HepG2 (cell line): ENCODE measurements around the gene C16orf82. TPM values are rescaled to one million over a fixed set of nuclear protein-coding genes. Genes with fewer than 3 reads are reported as not detected.

ENCODE experiments used
- ATAC-seq: fragments of 200-7000 bp; cut with Tn5 transposase; 3 replicates; pipeline ENCODE4 v1.9.1; 2020; ENCODE audit warnings: mild to moderate bottlenecking, moderate library complexity
- BruUV-seq: library from RNA; stranded (reverse); fragments of 400-500 nt; replicated peaks from 2 replicates; lab custom pipeline; 2021; lab: Mats Ljungman, UMichigan
- CTCF ChIA-PET: fragments of 300-600 bp; formaldehyde crosslinking; extraction: SDS; loops from one replicate; lab custom pipeline; 2021; ENCODE audit warnings: low total read pairs, inconsistent platforms, low intra/inter-chr PET ratio; lab: Yijun Ruan, JAX
- POLR2A ChIA-PET: fragments of 350-600 bp; sonication (Branson Sonifier 250); formaldehyde crosslinking; loops from one replicate; lab custom pipeline; 2020; ENCODE audit warnings: antibody characterized with exemption, inconsistent platforms; lab: Yijun Ruan, JAX
- DNase-seq: peaks from one replicate; pipeline ENCODE4 v3.0.0-alpha.2; 2015; ENCODE audit warnings: low spot score
- FAIRE-seq: peaks from 3 replicates; lab custom pipeline; 2011; peaks lifted over from hg19 to GRCh38; lab: Jason Lieb, UNC
- H2AFZ ChIP-seq: one replicate; pipeline ENCODE4 v1.6.1; 2011; ENCODE audit warnings: low read length, inconsistent platforms
- H3K27ac ChIP-seq: fragments of 300-600 bp; 3 replicates; pipeline ENCODE4 v1.8.0; 2011; ENCODE audit warnings: mixed run types, mild to moderate bottlenecking, mixed read lengths, low read length, inconsistent platforms; ENCODE audit not compliant: insufficient read depth; ENCODE audit errors: extremely low read length
- H3K27me3 ChIP-seq, 2 experiments: fragments of 200-600 bp in 1 of 2; 2 replicates in 1 of 2; 3 replicates in 1 of 2; pipeline versions ENCODE4 v1.6.0 to v1.8.0; 2011; ENCODE audit warnings: low read length in 2 of 2, mild to moderate bottlenecking in 2 of 2, moderate library complexity in 2 of 2, inconsistent platforms in 1 of 2; ENCODE audit not compliant: insufficient read depth in 2 of 2, control insufficient read depth in 1 of 2
- H3K36me3 ChIP-seq, 2 experiments: fragments of 200-600 bp in 1 of 2; replicated peaks in 1 of 2; 2 replicates in 1 of 2; 3 replicates in 1 of 2; pipeline versions ENCODE4 v1.5.1 to v1.8.0; 2011; ENCODE audit warnings: low read length in 2 of 2, inconsistent platforms in 1 of 2; ENCODE audit not compliant: insufficient read depth in 2 of 2, control insufficient read depth in 1 of 2
- H3K4me1 ChIP-seq: 2 replicates; pipeline ENCODE4 v1.5.1; 2012; ENCODE audit warnings: low read length, inconsistent platforms; ENCODE audit not compliant: insufficient read depth
- H3K4me2 ChIP-seq: 2 replicates; pipeline ENCODE4 v1.6.0; 2011; ENCODE audit warnings: low read depth, low read length, inconsistent platforms
- H3K4me3 ChIP-seq, 3 experiments: fragments of 200-600 bp in 1 of 3; sonication (generic), shearing (Covaris generic) in 1 of 3; replicated peaks in 1 of 3; 2 replicates each; pipeline ENCODE4 v1.5.1; 2011 to 2016; ENCODE audit warnings: low read length in 3 of 3, inconsistent platforms in 2 of 3, low read depth in 2 of 3, mild to moderate bottlenecking in 2 of 3, control low read depth in 1 of 3, mixed read lengths in 1 of 3; ENCODE audit not compliant: insufficient read depth in 1 of 3
- H3K79me2 ChIP-seq: one replicate; pipeline ENCODE4 v1.6.1; 2011; ENCODE audit warnings: low read length, inconsistent platforms; ENCODE audit not compliant: insufficient read depth
- H3K9ac ChIP-seq: 2 replicates; pipeline ENCODE4 v1.6.0; 2011; ENCODE audit warnings: mild to moderate bottlenecking, low read depth, low read length, inconsistent platforms; ENCODE audit not compliant: insufficient read depth
- H3K9me3 ChIP-seq: 2 replicates; pipeline ENCODE4 v1.5.1; 2012; ENCODE audit warnings: mild to moderate bottlenecking, low read length
- H4K20me1 ChIP-seq: 2 replicates; pipeline ENCODE4 v1.6.0; 2011; ENCODE audit warnings: inconsistent platforms, mild to moderate bottlenecking, low read length, moderate library complexity; ENCODE audit not compliant: insufficient read depth
- HOXD1 ChIP-seq: sonication (generic); formaldehyde crosslinking; IDR thresholded peaks from 2 replicates; pipeline ENCODE4 v1.5.0; 2020; ENCODE audit warnings: missing genetic modification reagents
- MED13 ChIP-seq: sonication (generic); formaldehyde crosslinking; IDR thresholded peaks from 2 replicates; pipeline ENCODE4 v1.5.0; 2020; ENCODE audit warnings: missing genetic modification reagents
- POGZ ChIP-seq: sonication (generic); formaldehyde crosslinking; IDR thresholded peaks from 2 replicates; pipeline ENCODE4 v1.4.0; 2020; ENCODE audit warnings: mild to moderate bottlenecking, missing genetic modification reagents
- SMYD3 ChIP-seq: sonication (generic); formaldehyde crosslinking; IDR thresholded peaks from 2 replicates; pipeline ENCODE4 v1.8.1; 2023; ENCODE audit warnings: mild to moderate bottlenecking, missing genetic modification reagents
- STAG1 ChIP-seq: sonication (generic); formaldehyde crosslinking; IDR thresholded peaks from 2 replicates; pipeline ENCODE4 v1.4.0; 2020; ENCODE audit warnings: missing genetic modification reagents
- TSC22D2 ChIP-seq: sonication (generic); formaldehyde crosslinking; IDR thresholded peaks from 2 replicates; pipeline ENCODE4 v1.5.1; 2020; ENCODE audit warnings: missing genetic modification reagents, mild to moderate bottlenecking, borderline replicate concordance
- ZNF124 ChIP-seq: sonication (generic); formaldehyde crosslinking; IDR thresholded peaks from 2 replicates; pipeline ENCODE4 v1.4.0; 2020; ENCODE audit warnings: missing genetic modification reagents
- ZNF205 ChIP-seq: IDR thresholded peaks from 2 replicates; pipeline ENCODE4 v1.6.1; 2018; ENCODE audit warnings: missing biosample characterization, missing genetic modification reagents
- ZNF251 ChIP-seq: sonication (generic); formaldehyde crosslinking; IDR thresholded peaks from 2 replicates; pipeline ENCODE4 v1.9.0; 2021; ENCODE audit warnings: mild to moderate bottlenecking, missing genetic modification reagents
- ZNF256 ChIP-seq: sonication (generic); formaldehyde crosslinking; conservative IDR thresholded peaks from 2 replicates; pipeline ENCODE4 v1.4.0; 2020; ENCODE audit warnings: missing genetic modification reagents
- WGBS: methylation state at CpG from one replicate; pipeline ENCODE4 v1.1.6; 2017; ENCODE audit warnings: low lambda C conversion rate; 5-methylcytosine and 5-hydroxymethylcytosine counted together
- in situ Hi-C: cut with HindIII; loops from 2 replicates; pipeline ENCODE4 v1.10.0; 2017; ENCODE audit warnings: low pct_unique_long_range_greater_than_20kb; ENCODE audit not compliant: extremely low pct_ligation_motif_present
- intact Hi-C: fragments of 100-400 bp; cut with micrococcal nuclease; formaldehyde crosslinking; loops from one replicate; pipeline ENCODE4 v1.10.0; 2022; ENCODE audit not compliant: unreplicated experiment
- polyA plus RNA-seq, 8 experiments: library from polyadenylated mRNA; depleted of rRNA in 3 of 8; stranded (reverse) in 7 of 8; unstranded in 1 of 8; fragments of >200 nt; fragmentation: Illumina TruSeq in 4 of 8; extraction: Trizol in 4 of 8; gene quantifications; 2 replicates each; pipeline versions ENCODE4 v1.2.1 to v1.2.3, GENCODE V29; 2011 to 2016; ENCODE audit warnings: low read depth in 4 of 8, missing spikeins in 1 of 8, mixed read lengths in 1 of 8; ENCODE audit not compliant: insufficient read depth in 1 of 8
- total RNA-seq, 5 experiments: library from RNA; depleted of rRNA; stranded (reverse); fragments of >200 nt; fragmentation: Illumina TruSeq; extraction: Trizol; gene quantifications; 2 replicates each; pipeline ENCODE4 v1.2.3, GENCODE V29; 2016; ENCODE audit warnings: low read depth in 1 of 5
- TF ChIP-seq, protein P1 (sequence below): sonication (generic); IDR thresholded peaks from 2 replicates; pipeline ENCODE4 v1.6.1; 2016; ENCODE audit warnings: low read depth, borderline replicate concordance

The C16orf82 gene
- total and polyA plus RNA-seq, 2 of the 13 experiments (the other 11 are each of a cell fraction or from before 2014, with no cell fraction given): not detected

GRCh38 chr16:27048316-27048715 lies 18.4 kb upstream of the C16orf82 start (continued):
- TF ChIP-seq, protein P1, sequence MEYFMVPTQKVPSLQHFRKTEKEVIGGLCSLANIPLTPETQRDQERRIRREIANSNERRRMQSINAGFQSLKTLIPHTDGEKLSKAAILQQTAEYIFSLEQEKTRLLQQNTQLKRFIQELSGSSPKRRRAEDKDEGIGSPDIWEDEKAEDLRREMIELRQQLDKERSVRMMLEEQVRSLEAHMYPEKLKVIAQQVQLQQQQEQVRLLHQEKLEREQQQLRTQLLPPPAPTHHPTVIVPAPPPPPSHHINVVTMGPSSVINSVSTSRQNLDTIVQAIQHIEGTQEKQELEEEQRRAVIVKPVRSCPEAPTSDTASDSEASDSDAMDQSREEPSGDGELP: no peak
- no peak for TF ChIP-seq MED13 (CRISPR knock-in tag)
- TF ChIP-seq SMYD3: no peak
- no peak for TF ChIP-seq POGZ (CRISPR knock-in tag)
- TF ChIP-seq TSC22D2 (CRISPR knock-in tag): no peak
- TF ChIP-seq STAG1 (CRISPR knock-in tag): no peak
- no peak for TF ChIP-seq ZNF256 (CRISPR knock-in tag)
- no peak for TF ChIP-seq HOXD1 (CRISPR knock-in tag)
- no peak for TF ChIP-seq ZNF251 (CRISPR knock-in tag)

- BruUV-seq: no TSS peak
- intact Hi-C loops: no loop called here
- TF ChIP-seq ZNF124 (no peak), ZNF205 (CRISPR knock-in tag) (no peak)
- TF ChIP-seq, all 625 proteins: peak for 0
- ChIA-PET CTCF (no interaction called here), POLR2A (no interaction called here)
- DNase-seq (no peak), FAIRE-seq (no peak), ATAC-seq (no peak)
- Histone ChIP-seq H3K9me3 (no peaks in the 10 kb centered on the region), H3K4me2 (no peak overlapping the region), H3K4me3 (no peak overlapping the region), H4K20me1 (no peaks in the 10 kb centered on the region), H3K27ac (no peak overlapping the region), H3K79me2 (no peaks in the 10 kb centered on the region), H3K4me1 (no peaks in the 10 kb centered on the region), H2AFZ (no peak overlapping the region), H3K36me3 (no peaks in the 10 kb centered on the region), H3K9ac (no peak overlapping the region), H3K27me3 (peaks cover 0 to 22% of the 10 kb centered on the region in 2 experiments; a peak in 3 of 5 replicates)
- WGBS: 3% methylated on average over 5 of the region's 5 CpGs
- in situ Hi-C loops: no loop called here
Observed at GRCh38 chr16:27049117-27049516, 17.6 kb upstream of the C16orf82 start.
